Stimulated activated CD4-positive, alpha-beta T cell treated with anti-CD3 and anti-CD28 coated beads, Interleukin-1b, Interleukin-23, amount 100 ng/mL, for 1 hour (primary cell): Measurements from ENCODE around the gene BCAM.
"Not testable (repeated sequence)": the region's sequence is repeated elsewhere in the genome, so short reads cannot be mapped to it uniquely, and the experiment has no call there.

ENCODE experiments used
- DNase-seq, 2 donors: peaks; one replicate each; pipeline ENCODE4 v3.0.0-alpha.2; 2020; ENCODE audit warnings: low read depth in 2 of 2

The BCAM gene

DNA sequence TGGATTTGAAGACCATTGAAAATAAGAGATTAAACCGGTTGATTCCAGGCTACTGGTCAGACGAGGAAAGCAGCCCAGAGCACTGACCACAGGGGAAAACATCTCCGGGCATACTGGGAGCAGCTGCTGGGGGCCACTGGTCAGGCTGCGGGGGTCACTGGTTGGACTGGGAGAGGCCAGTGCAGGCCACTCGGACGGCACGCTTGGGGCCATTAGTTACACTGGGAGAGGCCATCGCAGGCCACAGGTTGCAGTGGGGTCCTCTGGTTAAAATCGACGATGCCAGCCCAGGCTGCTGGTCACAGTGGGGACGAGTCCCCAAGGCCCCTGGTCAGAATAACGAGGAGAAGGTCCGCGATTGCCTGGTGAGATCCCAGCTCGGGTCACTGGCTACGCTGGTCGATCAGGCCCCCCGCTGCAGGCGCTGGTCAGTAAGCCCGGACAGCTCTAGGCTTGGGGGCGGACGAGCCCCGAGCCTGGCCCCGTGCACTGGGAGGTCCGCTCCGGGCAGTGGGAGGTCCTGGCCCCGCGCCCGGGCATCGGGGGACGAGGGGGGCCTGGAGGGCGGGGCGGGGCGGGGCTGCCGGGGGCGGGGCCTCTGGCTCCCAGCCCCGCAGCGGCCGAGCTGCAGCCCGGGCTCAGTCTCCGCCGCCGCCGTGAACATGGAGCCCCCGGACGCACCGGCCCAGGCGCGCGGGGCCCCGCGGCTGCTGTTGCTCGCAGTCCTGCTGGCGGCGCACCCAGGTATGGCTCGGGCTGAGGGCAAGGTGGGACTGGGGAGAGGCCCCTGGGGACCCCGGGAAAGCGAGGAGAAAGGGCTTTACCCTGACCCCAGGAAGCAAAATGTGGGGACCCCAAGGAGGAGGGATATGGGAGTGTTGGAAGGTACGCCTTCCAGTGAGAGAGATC lies at the start of gene BCAM:
Gene BCAM (plus strand): TSS at position 641 of the 909 bp plus-strand sequence. CDS start 22 bp downstream, at position 663.
- no peak for DNase-seq

GRCh38 chr19:44762038-44762437 lies 46.9 kb upstream of the BCAM start:
- DNase-seq: no peak

GRCh38 chr19:44765033-44765948 lies 43.6 kb upstream of the BCAM start:
- DNase-seq: no peak

DNA sequence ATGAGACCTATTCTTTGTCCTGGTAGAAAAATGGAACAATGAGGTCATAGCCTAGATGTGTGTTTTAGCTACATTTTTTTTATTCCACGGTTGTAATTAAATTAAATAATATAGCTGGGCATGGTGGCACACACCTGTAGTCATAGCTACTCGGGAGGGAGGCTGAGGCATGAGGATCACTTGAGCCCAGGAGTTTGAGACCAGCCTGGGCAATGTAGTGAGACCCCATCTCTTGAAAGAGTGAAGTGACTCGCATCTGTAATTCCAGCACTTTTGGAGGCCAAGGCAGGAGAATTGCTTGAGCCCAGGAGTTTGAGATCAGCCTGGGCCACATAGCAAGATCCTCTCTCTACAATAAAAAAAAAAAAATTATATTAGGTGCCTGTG lies 43.0 kb upstream of the BCAM start:
- no peak for DNase-seq

DNA sequence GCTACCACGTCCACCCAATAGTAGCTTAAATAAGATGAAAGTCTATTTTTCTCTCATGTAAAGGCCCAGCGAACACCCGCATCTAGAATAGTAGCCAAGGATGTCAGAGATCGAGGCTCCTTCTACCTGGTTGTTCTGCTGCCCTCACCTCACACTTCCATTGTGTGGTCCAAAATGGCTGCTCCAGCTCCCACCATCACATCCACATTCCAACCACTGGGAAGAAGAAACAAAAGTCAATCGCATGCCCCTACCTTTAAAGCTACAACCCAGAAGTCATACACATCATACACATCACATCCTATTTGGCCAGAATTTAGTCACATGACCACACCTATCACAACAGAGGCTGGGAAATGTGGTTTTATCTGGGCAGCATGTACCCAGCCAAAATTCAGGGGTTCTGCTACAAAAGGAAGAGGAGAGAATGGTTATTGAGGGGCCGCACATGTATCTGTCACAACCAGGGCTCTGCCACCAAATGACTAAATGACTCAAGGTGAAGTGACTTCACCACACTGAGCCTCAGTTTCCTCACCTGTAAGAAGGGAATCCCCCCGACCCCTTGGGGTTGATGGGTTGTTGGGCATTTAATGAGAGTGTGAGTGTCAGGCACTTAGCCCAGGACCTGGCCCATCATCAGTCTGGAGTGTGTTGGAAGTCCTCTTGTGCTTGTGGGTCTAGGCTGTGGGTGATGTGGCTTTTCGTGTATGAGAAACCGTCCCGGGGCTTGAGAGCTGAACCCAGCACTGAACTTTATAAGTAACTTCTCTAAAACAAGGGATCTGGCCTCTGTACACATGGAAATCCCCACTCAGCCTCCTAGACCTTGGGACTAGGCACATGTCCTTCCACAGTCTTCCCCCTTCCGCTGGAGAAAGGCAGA lies 41.4 kb upstream of the BCAM start:
- DNase-seq: no peak

GRCh38 chr19:44770550-44771257 lies 38.2 kb upstream of the BCAM start:
- DNase-seq: peak; percentile 95 to 98

- DNase-seq: not testable (repeated sequence)
These were observed 36.8 kb upstream of the BCAM start for GRCh38 chr19:44772144-44772543.

GRCh38 chr19:44772959-44773358 lies 35.9 kb upstream of the BCAM start:
- DNase-seq: no peak

- no peak for DNase-seq
These were observed 33.1 kb upstream of the BCAM start for GRCh38 chr19:44775676-44776240.

GRCh38 chr19:44776402-44777096 lies 32.4 kb upstream of the BCAM start:
- DNase-seq: no peak

GRCh38 chr19:44777715-44778347 lies 31.1 kb upstream of the BCAM start, which contains the start of gene CBLC:
Gene CBLC (plus strand): TSS chr19:44777890. CDS start chr19:44777932, 42 bp downstream.
- DNase-seq: no peak

DNA sequence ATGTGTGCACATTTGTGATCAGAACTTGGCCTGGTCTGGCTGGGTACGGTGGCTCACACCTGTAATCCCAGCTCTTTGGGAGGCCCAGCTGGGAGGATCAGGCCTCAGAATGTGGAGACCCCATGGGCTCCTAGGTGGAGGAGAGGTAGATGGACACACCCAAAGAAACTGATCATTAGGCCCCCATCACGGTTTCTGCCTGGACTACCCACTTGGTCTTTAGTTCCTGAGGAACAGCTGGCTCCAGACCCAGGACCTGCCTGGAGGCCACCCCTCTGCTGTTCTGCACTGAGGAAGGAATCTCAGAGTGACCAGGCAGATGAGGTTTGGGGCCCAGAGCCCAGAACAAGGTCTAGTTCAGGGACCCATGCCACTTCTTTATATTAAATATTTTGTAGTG lies 29.8 kb upstream of the BCAM start:
- no peak for DNase-seq

DNA sequence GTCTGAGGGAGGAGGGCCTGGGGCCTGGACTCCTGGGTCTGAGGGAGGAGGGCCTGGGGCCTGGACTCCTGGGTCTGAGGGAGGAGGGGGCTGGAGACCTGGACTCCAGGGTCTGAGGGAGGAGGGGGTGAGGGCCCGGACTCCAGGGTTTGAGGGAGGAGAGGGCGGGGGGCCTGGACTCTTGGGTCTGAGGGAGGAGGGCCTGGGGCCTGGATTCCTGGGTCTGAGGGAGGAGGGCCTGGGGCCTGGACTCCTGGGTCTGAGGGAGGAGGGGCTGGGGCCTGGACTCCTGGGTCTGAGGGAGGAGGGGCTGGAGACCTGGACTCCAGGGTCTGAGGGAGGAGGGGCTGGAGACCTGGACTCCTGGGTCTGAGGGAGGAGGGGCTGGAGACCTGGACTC lies 27.2 kb upstream of the BCAM start:
- not testable (repeated sequence) for DNase-seq

DNA sequence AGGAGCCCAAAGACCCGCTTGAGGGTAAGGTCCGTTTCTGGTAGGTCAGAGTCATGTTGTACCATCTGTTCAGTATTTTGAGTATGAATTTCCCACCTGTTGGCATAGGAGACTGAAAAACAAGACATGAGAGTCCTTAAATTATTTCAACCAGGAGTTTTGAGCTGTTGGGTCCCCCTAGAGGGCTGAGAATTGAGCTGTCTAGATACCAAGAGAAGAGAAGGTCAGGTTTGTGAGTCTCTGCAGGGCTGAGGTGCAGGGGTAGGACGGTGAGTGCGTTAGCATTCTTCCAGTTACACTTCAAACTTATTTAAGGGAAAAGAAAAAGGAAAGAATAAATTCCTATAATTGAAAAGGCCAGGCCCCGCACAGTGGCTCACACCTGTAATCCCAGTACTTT lies 26.2 kb upstream of the BCAM start:
- DNase-seq: no peak

- no peak for DNase-seq
These were observed 25.4 kb upstream of the BCAM start for GRCh38 chr19:44783545-44783944.

- DNase-seq: no peak
These were observed 23.6 kb upstream of the BCAM start for GRCh38 chr19:44785271-44785670.

GRCh38 chr19:44785993-44786392 lies 22.9 kb upstream of the BCAM start:
- no peak for DNase-seq

DNA sequence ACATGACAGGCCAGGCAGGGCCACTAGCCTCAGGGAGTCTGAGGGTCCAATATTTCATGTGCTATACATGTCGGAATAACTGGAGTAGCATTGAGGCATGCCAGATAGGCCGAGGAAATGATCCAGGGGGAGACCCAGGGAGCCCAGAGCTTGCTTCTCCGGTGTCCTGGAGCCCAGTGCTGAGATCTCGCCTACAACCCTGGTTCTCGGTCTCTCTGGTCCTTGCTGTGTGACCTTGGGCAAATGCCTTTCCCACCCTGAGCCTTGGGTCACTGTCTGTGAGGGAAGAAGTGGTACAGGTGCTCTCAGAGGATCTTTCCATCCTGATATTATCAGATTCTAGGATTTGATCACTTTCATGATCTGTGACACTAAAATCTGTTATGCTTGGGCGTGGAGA lies 19.9 kb upstream of the BCAM start:
- no peak for DNase-seq

GRCh38 chr19:44789943-44790483 lies 18.9 kb upstream of the BCAM start:
- DNase-seq: no peak
